ENCODE data around the gene DGKQ.

GRCh38 chr4:1015746-1016145, 42.4 kb upstream of the DGKQ start:
- TF ChIP-seq POLR2A (IDR thresholded peaks at IDR 0.05; ENCODE audit: low read depth, low read length) (no peak), EZH2 (IDR thresholded peaks at IDR 0.05; ENCODE audit: borderline replicate concordance, low read depth, low read length, severe bottlenecking) (no peak), JUN (IDR thresholded peaks at IDR 0.05; ENCODE audit: borderline replicate concordance, insufficient read depth, insufficient read length, low read depth) (no peak), POLR2AphosphoS5 (IDR thresholded peaks at IDR 0.05; ENCODE audit: insufficient read depth, low read depth, low read length) (no peak), MAX (IDR thresholded peaks at IDR 0.05; ENCODE audit: insufficient read depth, insufficient read length) (no peak), GATA2 (IDR thresholded peaks at IDR 0.05; ENCODE audit: insufficient read depth, insufficient read length, low read depth, low read length) (no peak), MYC (IDR thresholded peaks at IDR 0.05; ENCODE audit: low read depth, low read length) (no peak), FOS (IDR thresholded peaks at IDR 0.05; ENCODE audit: borderline replicate concordance, insufficient read depth, low read length) (no peak)
- TF ChIP-seq, protein P1, sequence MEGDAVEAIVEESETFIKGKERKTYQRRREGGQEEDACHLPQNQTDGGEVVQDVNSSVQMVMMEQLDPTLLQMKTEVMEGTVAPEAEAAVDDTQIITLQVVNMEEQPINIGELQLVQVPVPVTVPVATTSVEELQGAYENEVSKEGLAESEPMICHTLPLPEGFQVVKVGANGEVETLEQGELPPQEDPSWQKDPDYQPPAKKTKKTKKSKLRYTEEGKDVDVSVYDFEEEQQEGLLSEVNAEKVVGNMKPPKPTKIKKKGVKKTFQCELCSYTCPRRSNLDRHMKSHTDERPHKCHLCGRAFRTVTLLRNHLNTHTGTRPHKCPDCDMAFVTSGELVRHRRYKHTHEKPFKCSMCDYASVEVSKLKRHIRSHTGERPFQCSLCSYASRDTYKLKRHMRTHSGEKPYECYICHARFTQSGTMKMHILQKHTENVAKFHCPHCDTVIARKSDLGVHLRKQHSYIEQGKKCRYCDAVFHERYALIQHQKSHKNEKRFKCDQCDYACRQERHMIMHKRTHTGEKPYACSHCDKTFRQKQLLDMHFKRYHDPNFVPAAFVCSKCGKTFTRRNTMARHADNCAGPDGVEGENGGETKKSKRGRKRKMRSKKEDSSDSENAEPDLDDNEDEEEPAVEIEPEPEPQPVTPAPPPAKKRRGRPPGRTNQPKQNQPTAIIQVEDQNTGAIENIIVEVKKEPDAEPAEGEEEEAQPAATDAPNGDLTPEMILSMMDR (IDR thresholded peaks at IDR 0.05; ENCODE audit: extremely low read depth in 1 of 2, insufficient read depth in 1 of 2, low read depth in 1 of 2, low read length in 2 of 2) = no peak

Measured in endothelial cell of umbilical vein (primary cell).